HUES64 (cell line): Measurements from ENCODE around the gene POLG2.

Experiments used
- H3K27ac ChIP-seq: 2 replicates; pipeline ENCODE4 v1.7.0; 2013; ENCODE audit warnings: low read depth, low read length, inconsistent platforms
- H3K27me3 ChIP-seq: 2 replicates; pipeline ENCODE4 v1.6.1; 2013; ENCODE audit warnings: mild to moderate bottlenecking, low read length; ENCODE audit not compliant: insufficient read depth
- H3K36me3 ChIP-seq: 2 replicates; pipeline ENCODE4 v1.6.1; 2013; ENCODE audit warnings: mild to moderate bottlenecking, low read length; ENCODE audit not compliant: insufficient read depth
- H3K4me1 ChIP-seq: 2 replicates; pipeline ENCODE4 v1.6.1; 2013; ENCODE audit warnings: mild to moderate bottlenecking, low read length, moderate library complexity; ENCODE audit not compliant: insufficient read depth
- H3K4me3 ChIP-seq: 2 replicates; pipeline ENCODE4 v1.5.1; 2013; ENCODE audit warnings: mild to moderate bottlenecking, low read length, moderate library complexity
- H3K9ac ChIP-seq: 2 replicates; pipeline ENCODE4 v1.6.1; 2013; ENCODE audit warnings: mild to moderate bottlenecking, low read depth, low read length
- H3K9me3 ChIP-seq: 2 replicates; pipeline ENCODE4 v1.6.1; 2013; ENCODE audit warnings: low read depth, low read length; ENCODE audit not compliant: insufficient read depth
- WGBS: fragments of 150-250, 120-280 bp; methylation state at CpG from one replicate; pipeline ENCODE4 v1.1.7; 2013; ENCODE audit warnings: missing lambda C conversion rate; 5-methylcytosine and 5-hydroxymethylcytosine counted together

The POLG2 gene

DNA sequence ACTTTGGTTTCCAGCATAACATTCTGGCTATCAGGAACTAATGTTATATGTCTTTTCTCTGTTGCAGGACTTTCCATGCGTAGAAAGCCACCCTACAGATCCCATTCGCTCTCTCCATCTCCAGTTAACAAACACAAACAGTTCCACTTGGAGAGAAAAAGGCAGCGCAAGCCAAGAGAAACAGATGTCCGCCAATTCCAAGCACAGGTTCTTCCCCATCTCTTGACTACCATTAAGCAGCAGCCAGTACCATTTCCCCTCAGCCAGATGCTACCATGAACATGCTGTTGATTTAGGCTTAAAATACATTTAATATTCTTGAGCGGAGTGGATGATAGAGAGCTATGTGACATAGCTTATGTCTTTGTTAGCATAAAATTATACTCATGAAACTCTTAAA, 32.4 kb upstream of the POLG2 start:
- Histone ChIP-seq H3K9me3 (no peaks in the 10 kb centered on the region), H3K9ac (no peak overlapping the region), H3K36me3 (peaks cover 98% of the 10 kb centered on the region), H3K4me1 (no peaks in the 10 kb centered on the region), H3K27me3 (no peaks in the 10 kb centered on the region), H3K27ac (no peak overlapping the region), H3K4me3 (no peak overlapping the region)
- over 99% methylated on average over 4 of the region's 5 CpGs for WGBS

- Histone ChIP-seq H3K9ac (no peak overlapping the region), H3K4me3 (no peak overlapping the region), H3K9me3 (no peaks in the 10 kb centered on the region), H3K27ac (no peak overlapping the region), H3K36me3 (peaks cover 98% of the 10 kb centered on the region), H3K27me3 (no peaks in the 10 kb centered on the region), H3K4me1 (no peaks in the 10 kb centered on the region)
- WGBS, result 99% methylated on average over 2 of the region's 2 CpGs
These were observed 31.1 kb upstream of the POLG2 start for GRCh38 chr17:64527914-64528313.

DNA sequence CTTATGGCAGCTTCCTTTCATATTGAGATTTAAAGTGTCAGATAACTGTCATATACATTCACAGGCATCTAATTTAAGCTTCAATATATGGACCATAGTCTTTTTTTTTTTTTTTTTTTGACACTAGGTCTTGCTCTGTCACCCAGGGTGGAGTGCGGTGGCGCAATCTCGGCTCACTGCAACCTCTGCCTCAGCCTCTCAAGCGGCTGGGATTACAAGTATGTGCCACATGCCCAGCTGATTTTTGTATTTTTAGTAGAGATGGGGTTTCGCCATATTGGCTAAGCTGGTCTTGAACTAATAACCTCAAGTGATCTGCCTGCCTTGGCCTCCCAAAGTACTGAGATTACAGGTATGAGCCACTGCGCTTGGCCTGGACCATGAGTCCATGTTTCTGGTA, 23.5 kb upstream of the POLG2 start:
- Histone ChIP-seq H3K4me3 (no peak overlapping the region), H3K9me3 (no peaks in the 10 kb centered on the region), H3K27me3 (no peaks in the 10 kb centered on the region), H3K4me1 (no peaks in the 10 kb centered on the region), H3K9ac (no peak overlapping the region), H3K36me3 (peaks cover 97% of the 10 kb centered on the region), H3K27ac (no peak overlapping the region)
- WGBS, result 95% methylated on average over 6 of the region's 6 CpGs

- Histone ChIP-seq H3K4me3 (no peak overlapping the region), H3K27ac (no peak overlapping the region), H3K36me3 (peaks cover 98% of the 10 kb centered on the region), H3K9me3 (no peaks in the 10 kb centered on the region), H3K4me1 (no peaks in the 10 kb centered on the region), H3K9ac (no peak overlapping the region), H3K27me3 (no peaks in the 10 kb centered on the region)
- WGBS, result 96% methylated on average over 6 of the region's 6 CpGs
These were observed 22.7 kb upstream of the POLG2 start for GRCh38 chr17:64519601-64520000.

- Histone ChIP-seq H3K36me3 (peaks cover 98% of the 10 kb centered on the region), H3K9me3 (no peaks in the 10 kb centered on the region), H3K4me1 (no peaks in the 10 kb centered on the region), H3K27ac (no peak overlapping the region), H3K9ac (no peak overlapping the region), H3K4me3 (no peak overlapping the region), H3K27me3 (no peaks in the 10 kb centered on the region)
- WGBS, result 88% methylated on average over 1 of the region's 1 CpG
These were observed 19.0 kb upstream of the POLG2 start for GRCh38 chr17:64515829-64516228.

DNA sequence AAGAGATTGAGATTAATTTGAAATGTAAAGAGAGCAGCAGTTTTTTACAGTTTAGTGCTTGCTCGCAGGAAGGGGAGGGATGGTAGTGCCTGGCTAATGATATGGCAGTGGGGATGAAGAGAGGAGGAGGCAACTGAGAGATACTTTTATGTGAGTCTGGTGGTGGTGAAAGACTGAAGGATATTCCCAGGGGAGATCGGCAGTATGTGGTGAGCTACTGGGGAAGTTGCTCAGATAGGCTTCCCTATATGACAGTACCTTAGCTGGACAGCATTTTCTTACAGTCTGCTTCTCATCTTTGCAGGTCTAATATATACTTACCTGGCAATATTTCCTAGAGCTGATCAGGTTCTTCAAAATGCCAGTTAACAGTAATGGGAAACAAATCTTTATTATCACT, 18.6 kb upstream of the POLG2 start:
- WGBS, result 93% methylated on average over 2 of the region's 2 CpGs
- Histone ChIP-seq H3K27me3 (no peaks in the 10 kb centered on the region), H3K4me1 (no peaks in the 10 kb centered on the region), H3K9ac (no peak overlapping the region), H3K27ac (no peak overlapping the region), H3K9me3 (no peaks in the 10 kb centered on the region), H3K4me3 (no peak overlapping the region), H3K36me3 (peaks cover 98% of the 10 kb centered on the region)

GRCh38 chr17:64509179-64509578, 12.3 kb upstream of the POLG2 start:
- no peaks in the 10 kb centered on the region for H3K9me3 ChIP-seq
- peaks cover 71% of the 10 kb centered on the region for H3K36me3 ChIP-seq
- peak overlapping the region; percentile 17; the same call in 1 of the 2 replicates for H3K4me3 ChIP-seq
- no peaks in the 10 kb centered on the region for H3K27me3 ChIP-seq
- H3K27ac ChIP-seq, result no peak overlapping the region
- H3K9ac ChIP-seq, result no peak overlapping the region
- 96% methylated on average over 6 of the region's 6 CpGs for WGBS
- H3K4me1 ChIP-seq, result peaks cover 18% of the 10 kb centered on the region; the same call in 1 of the 2 replicates

DNA sequence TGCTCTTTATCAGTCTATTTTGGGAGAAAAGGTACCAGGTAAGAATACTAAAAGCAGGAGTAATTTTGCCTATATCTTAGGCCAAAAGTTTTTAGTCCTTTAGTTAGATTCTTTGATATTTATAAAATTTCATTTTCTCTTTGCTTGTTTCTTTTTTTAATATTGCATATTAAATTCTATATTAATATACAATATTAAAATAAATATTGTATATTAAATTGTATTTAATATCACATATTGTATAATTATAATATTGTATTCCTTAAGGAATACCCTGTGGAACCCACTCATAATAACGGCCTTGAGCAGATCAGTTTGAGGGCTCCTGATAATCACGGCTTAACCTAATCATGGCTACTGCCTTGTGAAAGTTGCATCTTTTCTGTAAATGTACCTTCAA, 11.8 kb upstream of the POLG2 start:
- 96% methylated on average over 2 of the region's 2 CpGs for WGBS
- H3K9ac ChIP-seq, result peak overlapping the region; percentile 100; the same call in 1 of the 2 replicates
- H3K4me1 ChIP-seq, result peaks cover 22% of the 10 kb centered on the region; the same call in 1 of the 2 replicates
- no peak overlapping the region for H3K27ac ChIP-seq
- peaks cover 71% of the 10 kb centered on the region for H3K36me3 ChIP-seq
- no peaks in the 10 kb centered on the region for H3K27me3 ChIP-seq
- H3K9me3 ChIP-seq, result no peaks in the 10 kb centered on the region
- peak overlapping the region; percentile 95 for H3K4me3 ChIP-seq

DNA sequence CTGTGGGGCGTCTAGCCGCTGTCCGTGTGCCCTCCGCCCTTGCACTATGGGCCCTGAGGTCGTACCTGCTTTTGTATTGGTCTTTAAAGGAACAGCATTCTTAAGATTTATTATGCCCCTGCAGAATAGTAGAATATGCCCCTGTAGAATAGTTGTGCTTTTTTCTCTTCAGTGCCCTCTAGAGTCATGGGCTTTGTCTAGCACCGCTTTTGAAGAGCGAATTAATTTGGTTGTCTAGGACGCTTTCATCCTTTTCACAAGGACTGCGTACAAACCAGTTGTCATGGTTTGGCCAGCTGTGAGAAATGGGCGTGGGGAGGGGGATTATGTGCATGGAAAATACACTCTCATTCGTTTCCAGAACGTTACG, 10.5 kb upstream of the POLG2 start:
- Histone ChIP-seq H3K4me3 (peak overlapping the region; percentile 95), H3K9me3 (no peaks in the 10 kb centered on the region), H3K36me3 (peaks cover 71% of the 10 kb centered on the region), H3K27me3 (no peaks in the 10 kb centered on the region), H3K4me1 (peaks cover 24% of the 10 kb centered on the region; the same call in 1 of the 2 replicates), H3K27ac (peak overlapping the region; percentile 97), H3K9ac (peak overlapping the region; percentile 100)
- 0% methylated on average over 13 of the region's 13 CpGs for WGBS

DNA sequence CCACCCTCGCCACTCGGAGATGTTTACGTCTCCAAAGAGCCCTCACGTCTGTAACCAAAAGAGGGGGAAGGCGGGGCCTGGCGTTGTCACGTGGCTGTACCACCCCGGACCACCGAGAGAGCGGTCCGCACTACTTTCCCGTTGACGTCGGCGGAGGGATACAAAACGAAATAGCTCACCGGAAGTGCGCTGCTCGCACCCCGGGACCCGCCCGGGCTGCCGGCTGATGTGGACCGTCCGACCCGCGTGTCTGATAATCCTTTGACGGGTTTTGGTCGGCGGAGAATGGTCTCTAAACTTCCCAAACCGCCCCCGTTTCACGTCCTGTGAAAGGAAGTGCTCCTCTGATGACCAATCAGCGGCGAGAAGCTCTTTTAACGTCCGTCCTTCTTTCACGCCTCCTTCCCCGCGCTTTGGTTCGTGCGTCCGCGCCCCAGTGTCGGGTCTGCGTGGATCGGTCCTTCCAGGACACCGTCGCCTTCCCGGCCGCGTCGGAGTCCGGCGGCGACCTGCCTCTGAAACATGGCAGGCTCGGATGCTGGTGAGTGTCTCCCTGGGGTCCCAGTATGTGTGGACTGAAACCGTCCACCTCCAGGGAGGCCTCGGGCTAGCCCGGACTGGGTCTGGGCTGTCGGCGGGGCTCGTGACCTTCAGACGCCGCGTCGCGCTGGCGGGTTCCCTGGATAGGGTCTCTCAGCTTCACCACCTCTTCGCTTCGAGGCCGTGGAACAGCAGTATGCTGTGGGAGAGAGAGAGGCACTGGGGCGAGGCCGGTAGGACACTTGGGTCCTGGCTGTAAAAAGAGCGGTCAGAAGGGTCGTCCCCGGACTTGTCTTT, 9.9 kb upstream of the POLG2 start, which contains the start of gene CEP95:
Gene CEP95 (plus strand): TSS at position 402 of the 837 bp plus-strand sequence. CDS start 121 bp downstream, at position 523.
- H3K27ac ChIP-seq, result peak within 1 kb of the TSS; percentile 97
- peak within 1 kb of the TSS; percentile 100 for H3K9ac ChIP-seq
- no peaks in the 10 kb centered on the region for H3K27me3 ChIP-seq
- H3K4me1 ChIP-seq, result peaks cover 24% of the 10 kb centered on the region; the same call in 1 of the 2 replicates
- H3K9me3 ChIP-seq, result no peaks in the 10 kb centered on the region
- H3K4me3 ChIP-seq, result peak within 1 kb of the TSS; percentile 95
- peaks cover 71% of the 10 kb centered on the region for H3K36me3 ChIP-seq
- under 1% methylated on average over 77 of the region's 77 CpGs for WGBS

DNA sequence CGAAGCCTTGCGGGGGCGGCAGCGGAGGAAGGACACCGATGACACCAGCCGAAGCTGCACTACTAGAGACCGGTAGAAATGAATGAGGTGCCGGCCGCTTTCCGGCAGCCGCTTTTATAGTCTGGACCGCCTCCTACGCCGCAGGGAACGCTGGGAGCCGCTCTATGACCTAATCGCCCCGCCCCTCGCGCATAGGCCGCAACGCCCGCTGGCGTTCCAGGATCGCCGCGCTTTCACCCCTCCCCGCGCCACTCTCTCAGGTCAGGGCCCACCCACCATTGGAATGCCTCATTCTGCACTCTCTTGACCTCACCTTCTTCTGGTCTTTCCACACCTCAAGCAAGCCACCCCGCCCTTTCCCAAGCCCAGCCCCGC, 9.3 kb upstream of the POLG2 start, which contains the start of gene DDX5:
Gene DDX5 (minus strand): TSS at position 89 of the 375 bp plus-strand sequence. CDS start 170 bp downstream, outside the sequence.
- Histone ChIP-seq H3K9ac (peak within 1 kb of the TSS; percentile 100), H3K36me3 (peaks cover 71% of the 10 kb centered on the region), H3K4me3 (peak within 1 kb of the TSS; percentile 95), H3K27ac (peak within 1 kb of the TSS; percentile 97), H3K27me3 (no peaks in the 10 kb centered on the region), H3K4me1 (peaks cover 24% of the 10 kb centered on the region; the same call in 1 of the 2 replicates), H3K9me3 (no peaks in the 10 kb centered on the region)
- WGBS, result under 1% methylated on average over 31 of the region's 31 CpGs
